ENCODE data around the gene CDC27.

- TF ChIP-seq POLR2A (IDR thresholded peaks at IDR 0.05; ENCODE audit: low read depth) (no peak), EP300 (IDR thresholded peaks at IDR 0.05) (no peak), POLR2AphosphoS5 (IDR thresholded peaks at IDR 0.05) (no peak)
- TF ChIP-seq, protein P1, sequence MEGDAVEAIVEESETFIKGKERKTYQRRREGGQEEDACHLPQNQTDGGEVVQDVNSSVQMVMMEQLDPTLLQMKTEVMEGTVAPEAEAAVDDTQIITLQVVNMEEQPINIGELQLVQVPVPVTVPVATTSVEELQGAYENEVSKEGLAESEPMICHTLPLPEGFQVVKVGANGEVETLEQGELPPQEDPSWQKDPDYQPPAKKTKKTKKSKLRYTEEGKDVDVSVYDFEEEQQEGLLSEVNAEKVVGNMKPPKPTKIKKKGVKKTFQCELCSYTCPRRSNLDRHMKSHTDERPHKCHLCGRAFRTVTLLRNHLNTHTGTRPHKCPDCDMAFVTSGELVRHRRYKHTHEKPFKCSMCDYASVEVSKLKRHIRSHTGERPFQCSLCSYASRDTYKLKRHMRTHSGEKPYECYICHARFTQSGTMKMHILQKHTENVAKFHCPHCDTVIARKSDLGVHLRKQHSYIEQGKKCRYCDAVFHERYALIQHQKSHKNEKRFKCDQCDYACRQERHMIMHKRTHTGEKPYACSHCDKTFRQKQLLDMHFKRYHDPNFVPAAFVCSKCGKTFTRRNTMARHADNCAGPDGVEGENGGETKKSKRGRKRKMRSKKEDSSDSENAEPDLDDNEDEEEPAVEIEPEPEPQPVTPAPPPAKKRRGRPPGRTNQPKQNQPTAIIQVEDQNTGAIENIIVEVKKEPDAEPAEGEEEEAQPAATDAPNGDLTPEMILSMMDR (IDR thresholded peaks at IDR 0.05) = no peak
These were observed 83.0 kb downstream of the CDC27 start for GRCh38 chr17:47106130-47106529.
